Liver (tissue), 9 donors: ENCODE data around the gene WDR82. TPM values are rescaled to one million over a fixed set of nuclear protein-coding genes. Genes with fewer than 3 reads are reported as not detected.
A peak's percentile ranks its signal among the peaks of the same experiment; 100 is the strongest.

Source experiments
- DNase-seq: peaks from one replicate; pipeline ENCODE4 v3.0.0-alpha.2; 2017; ENCODE audit warnings: low spot score
- H3K27ac ChIP-seq, 2 donors: one replicate each; pipeline ENCODE4 v1.7.0; 2013; ENCODE audit warnings: inconsistent platforms in 2 of 2, low read length in 2 of 2, control low read depth in 1 of 2, low read depth in 1 of 2, mild to moderate bottlenecking in 1 of 2
- H3K27me3 ChIP-seq, 4 donors: one replicate each; pipeline versions ENCODE4 v1.6.1 to v1.7.0; 2013; ENCODE audit warnings: low read length in 3 of 4, inconsistent platforms in 1 of 4, mild to moderate bottlenecking in 1 of 4, moderate library complexity in 1 of 4; ENCODE audit not compliant: control insufficient read depth in 4 of 4, insufficient read depth in 4 of 4
- H3K36me3 ChIP-seq, 4 donors: one replicate each; pipeline versions ENCODE4 v1.6.1 to v1.7.0; 2013; ENCODE audit warnings: low read length in 3 of 4, mild to moderate bottlenecking in 3 of 4, low read depth in 1 of 4, moderate library complexity in 1 of 4; ENCODE audit not compliant: control insufficient read depth in 4 of 4, insufficient read depth in 3 of 4
- H3K4me1 ChIP-seq, 4 donors: one replicate each; pipeline versions ENCODE4 v1.6.1 to v1.7.0; 2013; ENCODE audit warnings: low read length in 3 of 4, mild to moderate bottlenecking in 3 of 4, moderate library complexity in 1 of 4; ENCODE audit not compliant: control insufficient read depth in 4 of 4, insufficient read depth in 4 of 4
- H3K4me3 ChIP-seq, 3 donors: one replicate each; pipeline versions ENCODE4 v1.6.1 to v1.7.0; 2013; ENCODE audit warnings: low read length in 3 of 3, control low read depth in 1 of 3, low read depth in 1 of 3, mild to moderate bottlenecking in 1 of 3
- H3K9ac ChIP-seq, 2 donors: one replicate each; pipeline ENCODE4 v1.7.0; 2013; ENCODE audit warnings: low read length in 2 of 2, mild to moderate bottlenecking in 2 of 2, moderate library complexity in 2 of 2, control low read depth in 1 of 2, low read depth in 1 of 2
- H3K9me3 ChIP-seq, 4 donors: one replicate each; pipeline versions ENCODE4 v1.6.1 to v1.7.0; 2013; ENCODE audit warnings: low read length in 3 of 4; ENCODE audit not compliant: control insufficient read depth in 4 of 4
- EGR1 ChIP-seq, 2 donors: IDR thresholded peaks; 2 replicates each; pipeline ENCODE4 v1.6.1; 2016 to 2018; ENCODE audit warnings: antibody characterized with exemption in 2 of 2, low read depth in 2 of 2
- FOXA1 ChIP-seq: IDR thresholded peaks from 2 replicates; pipeline ENCODE4 v1.6.1; 2016; ENCODE audit warnings: antibody characterized with exemption
- FOXA2 ChIP-seq: IDR thresholded peaks from 2 replicates; pipeline ENCODE4 v1.6.1; 2016; ENCODE audit warnings: antibody characterized with exemption
- GABPA ChIP-seq, 2 donors: IDR thresholded peaks in 1 of 2; conservative IDR thresholded peaks in 1 of 2; 2 replicates each; pipeline ENCODE4 v1.6.1; 2016; ENCODE audit warnings: antibody characterized with exemption in 2 of 2, mild to moderate bottlenecking in 1 of 2, moderate library complexity in 1 of 2
- HNF4A ChIP-seq, 2 donors: conservative IDR thresholded peaks; 2 replicates each; pipeline ENCODE4 v1.6.1; 2016; ENCODE audit warnings: antibody characterized with exemption in 2 of 2, mild to moderate bottlenecking in 2 of 2
- HNF4G ChIP-seq: IDR thresholded peaks from 2 replicates; pipeline ENCODE4 v1.6.1; 2016; ENCODE audit warnings: antibody characterized with exemption
- JUND ChIP-seq, 2 donors: IDR thresholded peaks; 2 replicates each; pipeline ENCODE4 v1.6.1; 2016; ENCODE audit warnings: antibody characterized with exemption in 2 of 2
- NR2F2 ChIP-seq: IDR thresholded peaks from 2 replicates; pipeline ENCODE4 v1.6.1; 2016; ENCODE audit warnings: antibody characterized with exemption
- RAD21 ChIP-seq, 2 donors: IDR thresholded peaks; 2 replicates each; pipeline ENCODE4 v1.6.1; 2016; ENCODE audit warnings: antibody characterized with exemption in 2 of 2, mild to moderate bottlenecking in 2 of 2
- RXRA ChIP-seq, 2 donors: IDR thresholded peaks; 2 replicates each; pipeline ENCODE4 v1.6.1; 2017 to 2018; ENCODE audit warnings: antibody characterized with exemption in 2 of 2, mild to moderate bottlenecking in 1 of 2
- SP1 ChIP-seq: IDR thresholded peaks from 2 replicates; pipeline ENCODE4 v1.6.1; 2018; ENCODE audit warnings: antibody characterized with exemption, mild to moderate bottlenecking
- TAF1 ChIP-seq: conservative IDR thresholded peaks from 2 replicates; pipeline ENCODE4 v1.6.1; 2016; ENCODE audit warnings: antibody characterized with exemption, mild to moderate bottlenecking
- YY1 ChIP-seq: IDR thresholded peaks from 2 replicates; pipeline ENCODE4 v1.6.1; 2016; ENCODE audit warnings: antibody characterized with exemption, mild to moderate bottlenecking
- WGBS: extraction: QIAGEN DNeasy Blood & Tissue Kit; methylation state at CpG from one replicate; pipeline ENCODE4 v1.1.7; 2013; 5-methylcytosine and 5-hydroxymethylcytosine counted together
- polyA plus RNA-seq, 2 donors: library from polyadenylated mRNA; stranded (reverse) in 1 of 2; unstranded in 1 of 2; fragments of 200-250 nt in 1 of 2; fragments of >200 nt in 1 of 2; fragmentation: Nextera tagmentation in 1 of 2; extraction: Ambion mirVana in 1 of 2; gene quantifications; one replicate each; pipeline versions ENCODE4 v1.2.1 to v1.2.3, GENCODE V29; 2013 to 2015
- total RNA-seq, 2 donors: library from RNA; depleted of rRNA; stranded (reverse); fragments of >200 nt; gene quantifications; one replicate each; pipeline ENCODE4 v1.2.3, GENCODE V29; 2014
- TF ChIP-seq, protein P1 (sequence below): IDR thresholded peaks from 2 replicates; pipeline ENCODE4 v1.6.1; 2016; ENCODE audit warnings: antibody characterized with exemption, mild to moderate bottlenecking
- TF ChIP-seq, protein P2 (sequence below): IDR thresholded peaks from 2 replicates; pipeline ENCODE4 v1.6.1; 2016; ENCODE audit warnings: antibody characterized with exemption
- TF ChIP-seq, protein P3 (sequence below): fragments of 150-350 bp; IDR thresholded peaks from 2 replicates; pipeline ENCODE4 v1.5.1; 2017; ENCODE audit warnings: improper control_type of control experiment, low read depth, low read length; ENCODE audit not compliant: missing input control
- TF ChIP-seq, protein P4 (sequence below): IDR thresholded peaks from 2 replicates; pipeline ENCODE4 v1.6.1; 2016; ENCODE audit warnings: antibody characterized with exemption
- TF ChIP-seq, protein P5 (sequence below): IDR thresholded peaks from 2 replicates; pipeline ENCODE4 v1.6.1; 2016; ENCODE audit warnings: antibody characterized with exemption
- donor health status: healthy.
- donor health status: healthy.
- donor health status: healthy.
- donor health status: healthy.
- donor health status: healthy.

WDR82 gene
- total and polyA plus RNA-seq, 4 donors = 4.3 to 44.3 (median 25.5) TPM

DNA sequence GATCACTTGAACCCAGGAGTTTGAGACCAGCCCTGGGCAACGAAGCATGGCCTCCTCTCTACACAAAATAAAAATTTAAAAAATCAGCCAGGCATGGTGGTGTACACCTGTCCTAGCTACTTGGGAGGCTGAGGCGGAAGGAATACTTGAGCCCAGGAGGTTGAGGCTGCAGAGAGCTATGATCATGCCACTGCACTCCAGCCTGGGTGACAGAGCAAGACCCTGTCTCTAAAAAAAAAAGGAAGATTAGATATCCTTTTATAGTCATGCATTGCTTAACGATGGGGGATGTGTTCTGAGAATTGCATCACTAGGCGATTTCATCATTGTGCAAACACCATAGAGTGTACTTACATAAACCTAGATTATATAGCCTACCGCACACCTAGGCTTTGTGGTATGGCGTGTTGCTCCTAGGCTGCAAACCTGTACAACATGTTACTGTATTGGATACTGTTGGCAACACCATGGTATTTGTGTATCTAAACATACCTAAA, 67.9 kb downstream of the WDR82 start:
- WGBS = 31% methylated on average over 6 of the region's 6 CpGs
- Histone ChIP-seq H3K4me1 (peaks cover 3 to 67% (median 47%) of the 10 kb centered on the region in 4 donors), H3K9me3 (no peaks in the 10 kb centered on the region), H3K27ac (peak overlapping the region; percentile 85 to 96), H3K4me3 (no peak overlapping the region), H3K27me3 (no peaks in the 10 kb centered on the region), H3K36me3 (peaks cover 21 to 82% (median 74%) of the 10 kb centered on the region in 4 donors), H3K9ac (peak overlapping the region in 1 of 2 donors; percentile 73)
- DNase-seq = no peak
- TF ChIP-seq RXRA (IDR thresholded peaks at IDR 0.05) = peak; percentile 73 to 87
- TF ChIP-seq GABPA (IDR thresholded peaks at IDR 0.05 in 1 of 2, conservative IDR thresholded peaks at IDR 0.05 in 1 of 2) = peak in 1 of 2 donors; percentile 46
- TF ChIP-seq HNF4A (conservative IDR thresholded peaks at IDR 0.05) = peak in 1 of 2 donors; percentile 53
- TF ChIP-seq FOXA1 = peak; percentile 76
- TF ChIP-seq, protein P1, sequence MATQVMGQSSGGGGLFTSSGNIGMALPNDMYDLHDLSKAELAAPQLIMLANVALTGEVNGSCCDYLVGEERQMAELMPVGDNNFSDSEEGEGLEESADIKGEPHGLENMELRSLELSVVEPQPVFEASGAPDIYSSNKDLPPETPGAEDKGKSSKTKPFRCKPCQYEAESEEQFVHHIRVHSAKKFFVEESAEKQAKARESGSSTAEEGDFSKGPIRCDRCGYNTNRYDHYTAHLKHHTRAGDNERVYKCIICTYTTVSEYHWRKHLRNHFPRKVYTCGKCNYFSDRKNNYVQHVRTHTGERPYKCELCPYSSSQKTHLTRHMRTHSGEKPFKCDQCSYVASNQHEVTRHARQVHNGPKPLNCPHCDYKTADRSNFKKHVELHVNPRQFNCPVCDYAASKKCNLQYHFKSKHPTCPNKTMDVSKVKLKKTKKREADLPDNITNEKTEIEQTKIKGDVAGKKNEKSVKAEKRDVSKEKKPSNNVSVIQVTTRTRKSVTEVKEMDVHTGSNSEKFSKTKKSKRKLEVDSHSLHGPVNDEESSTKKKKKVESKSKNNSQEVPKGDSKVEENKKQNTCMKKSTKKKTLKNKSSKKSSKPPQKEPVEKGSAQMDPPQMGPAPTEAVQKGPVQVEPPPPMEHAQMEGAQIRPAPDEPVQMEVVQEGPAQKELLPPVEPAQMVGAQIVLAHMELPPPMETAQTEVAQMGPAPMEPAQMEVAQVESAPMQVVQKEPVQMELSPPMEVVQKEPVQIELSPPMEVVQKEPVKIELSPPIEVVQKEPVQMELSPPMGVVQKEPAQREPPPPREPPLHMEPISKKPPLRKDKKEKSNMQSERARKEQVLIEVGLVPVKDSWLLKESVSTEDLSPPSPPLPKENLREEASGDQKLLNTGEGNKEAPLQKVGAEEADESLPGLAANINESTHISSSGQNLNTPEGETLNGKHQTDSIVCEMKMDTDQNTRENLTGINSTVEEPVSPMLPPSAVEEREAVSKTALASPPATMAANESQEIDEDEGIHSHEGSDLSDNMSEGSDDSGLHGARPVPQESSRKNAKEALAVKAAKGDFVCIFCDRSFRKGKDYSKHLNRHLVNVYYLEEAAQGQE = peak; percentile 48
- peak; percentile 35 for TF ChIP-seq YY1
- peak; percentile 81 for TF ChIP-seq FOXA2
- peak; percentile 72 for TF ChIP-seq SP1
- peak in 1 of 2 donors; percentile 29 for TF ChIP-seq RAD21 (IDR thresholded peaks at IDR 0.05)
- TF ChIP-seq TAF1 = peak; percentile 41
- TF ChIP-seq EGR1 (IDR thresholded peaks at IDR 0.05; ENCODE audit: low read depth in 2 of 2) = peak; percentile 25 to 66
- TF ChIP-seq NR2F2 = no peak
- no peak for TF ChIP-seq HNF4G
- TF ChIP-seq, protein P2, sequence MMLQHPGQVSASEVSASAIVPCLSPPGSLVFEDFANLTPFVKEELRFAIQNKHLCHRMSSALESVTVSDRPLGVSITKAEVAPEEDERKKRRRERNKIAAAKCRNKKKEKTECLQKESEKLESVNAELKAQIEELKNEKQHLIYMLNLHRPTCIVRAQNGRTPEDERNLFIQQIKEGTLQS = peak; percentile 96
- TF ChIP-seq, protein P3, sequence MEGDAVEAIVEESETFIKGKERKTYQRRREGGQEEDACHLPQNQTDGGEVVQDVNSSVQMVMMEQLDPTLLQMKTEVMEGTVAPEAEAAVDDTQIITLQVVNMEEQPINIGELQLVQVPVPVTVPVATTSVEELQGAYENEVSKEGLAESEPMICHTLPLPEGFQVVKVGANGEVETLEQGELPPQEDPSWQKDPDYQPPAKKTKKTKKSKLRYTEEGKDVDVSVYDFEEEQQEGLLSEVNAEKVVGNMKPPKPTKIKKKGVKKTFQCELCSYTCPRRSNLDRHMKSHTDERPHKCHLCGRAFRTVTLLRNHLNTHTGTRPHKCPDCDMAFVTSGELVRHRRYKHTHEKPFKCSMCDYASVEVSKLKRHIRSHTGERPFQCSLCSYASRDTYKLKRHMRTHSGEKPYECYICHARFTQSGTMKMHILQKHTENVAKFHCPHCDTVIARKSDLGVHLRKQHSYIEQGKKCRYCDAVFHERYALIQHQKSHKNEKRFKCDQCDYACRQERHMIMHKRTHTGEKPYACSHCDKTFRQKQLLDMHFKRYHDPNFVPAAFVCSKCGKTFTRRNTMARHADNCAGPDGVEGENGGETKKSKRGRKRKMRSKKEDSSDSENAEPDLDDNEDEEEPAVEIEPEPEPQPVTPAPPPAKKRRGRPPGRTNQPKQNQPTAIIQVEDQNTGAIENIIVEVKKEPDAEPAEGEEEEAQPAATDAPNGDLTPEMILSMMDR = no peak
- TF ChIP-seq, protein P4, sequence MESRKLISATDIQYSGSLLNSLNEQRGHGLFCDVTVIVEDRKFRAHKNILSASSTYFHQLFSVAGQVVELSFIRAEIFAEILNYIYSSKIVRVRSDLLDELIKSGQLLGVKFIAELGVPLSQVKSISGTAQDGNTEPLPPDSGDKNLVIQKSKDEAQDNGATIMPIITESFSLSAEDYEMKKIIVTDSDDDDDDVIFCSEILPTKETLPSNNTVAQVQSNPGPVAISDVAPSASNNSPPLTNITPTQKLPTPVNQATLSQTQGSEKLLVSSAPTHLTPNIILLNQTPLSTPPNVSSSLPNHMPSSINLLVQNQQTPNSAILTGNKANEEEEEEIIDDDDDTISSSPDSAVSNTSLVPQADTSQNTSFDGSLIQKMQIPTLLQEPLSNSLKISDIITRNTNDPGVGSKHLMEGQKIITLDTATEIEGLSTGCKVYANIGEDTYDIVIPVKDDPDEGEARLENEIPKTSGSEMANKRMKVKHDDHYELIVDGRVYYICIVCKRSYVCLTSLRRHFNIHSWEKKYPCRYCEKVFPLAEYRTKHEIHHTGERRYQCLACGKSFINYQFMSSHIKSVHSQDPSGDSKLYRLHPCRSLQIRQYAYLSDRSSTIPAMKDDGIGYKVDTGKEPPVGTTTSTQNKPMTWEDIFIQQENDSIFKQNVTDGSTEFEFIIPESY = peak; percentile 70
- peak; percentile 37 to 91 for TF ChIP-seq JUND (IDR thresholded peaks at IDR 0.05)
- TF ChIP-seq, protein P5, sequence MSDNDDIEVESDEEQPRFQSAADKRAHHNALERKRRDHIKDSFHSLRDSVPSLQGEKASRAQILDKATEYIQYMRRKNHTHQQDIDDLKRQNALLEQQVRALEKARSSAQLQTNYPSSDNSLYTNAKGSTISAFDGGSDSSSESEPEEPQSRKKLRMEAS = no peak
